AG09319 (cell line): ENCODE data around the gene RBM20.

Source experiments
- DNase-seq: peaks from one replicate; pipeline ENCODE4 v3.0.0-alpha.2; 2010; ENCODE audit warnings: low read depth; ENCODE audit errors: extremely low read depth
- CTCF ChIP-seq: IDR thresholded peaks from 2 replicates; pipeline ENCODE4 v1.5.1; 2011; ENCODE audit warnings: low read depth, mild to moderate bottlenecking, inconsistent platforms, low read length, moderate library complexity

RBM20 gene

GRCh38 chr10:110647136-110647430 is 2.9 kb downstream of the RBM20 start:
- no peak for TF ChIP-seq CTCF
- DNase-seq = no peak

- no peak for DNase-seq
- TF ChIP-seq CTCF = no peak
Measured at GRCh38 chr10:110648692-110649346, 4.7 kb downstream of the RBM20 start.

GRCh38 chr10:110649347-110650264 is 5.5 kb downstream of the RBM20 start:
- no peak for TF ChIP-seq CTCF
- no peak for DNase-seq

GRCh38 chr10:110650265-110650668 is 6.1 kb downstream of the RBM20 start:
- no peak for TF ChIP-seq CTCF

GRCh38 chr10:110651044-110651958 is 7.2 kb downstream of the RBM20 start:
- peak; percentile 12 for DNase-seq
- TF ChIP-seq CTCF = no peak

More at GRCh38 chr10:110650265-110650668, 6.1 kb downstream of the RBM20 start:
- no peak for DNase-seq

GRCh38 chr10:110652475-110653118 is 8.5 kb downstream of the RBM20 start:
- no peak for TF ChIP-seq CTCF

More at GRCh38 chr10:110652475-110653118, 8.5 kb downstream of the RBM20 start:
- DNase-seq = no peak
